ENCODE data around the gene STIM2. TPM values are rescaled to one million over a fixed set of nuclear protein-coding genes. Genes with fewer than 3 reads are reported as not detected.

Gene STIM2
- total and polyA plus RNA-seq, 2 of the 4 experiments (the other 2 are of a cell fraction), result 16.1 to 27.6 TPM

- DNase-seq (no peak), ATAC-seq (ENCODE audit: low read depth) (no peak)
- H2AK5ac ChIP-seq (ENCODE audit: low read depth, low read length), result no peak overlapping the region
- dilution Hi-C loops (cut with HindIII; ENCODE audit: low sequenced_read_pairs, unreplicated experiment), result no loop called here
- H4K8ac ChIP-seq (ENCODE audit: low read depth in 2 of 2, low read length in 2 of 2), result no peak overlapping the region
- H3K14ac ChIP-seq (replicated peaks; ENCODE audit: low read depth, low read length), result no peak overlapping the region
- ChIA-PET CTCF (no interaction called here), POLR2A (ENCODE audit: unreplicated experiment) (no interaction called here)
- H3K4me3 ChIP-seq (ENCODE audit: insufficient read depth, low read depth, low read length), result no peak overlapping the region
- no peaks in the 10 kb centered on the region for H3K27me3 ChIP-seq (ENCODE audit: control insufficient read depth, insufficient read depth, low read length)
- no peak for TF ChIP-seq FOS (IDR thresholded peaks at IDR 0.05; ENCODE audit: low read depth, low read length)
- no peak for TF ChIP-seq MAZ (IDR thresholded peaks at IDR 0.05; ENCODE audit: borderline replicate concordance, low read depth, low read length)
- no peak for TF ChIP-seq CEBPB (IDR thresholded peaks at IDR 0.05; ENCODE audit: low read depth, low read length)
- TF ChIP-seq USF2 (IDR thresholded peaks at IDR 0.05; ENCODE audit: low read depth, low read length), result no peak
- TF ChIP-seq POLR2A (IDR thresholded peaks at IDR 0.05; ENCODE audit: low read depth, low read length), result no peak
- TF ChIP-seq SMC3 (IDR thresholded peaks at IDR 0.05; ENCODE audit: low read depth, low read length), result no peak
- no peak for TF ChIP-seq ELK1 (IDR thresholded peaks at IDR 0.05; ENCODE audit: borderline replicate concordance, low read depth, low read length)
- TF ChIP-seq RAD21 (IDR thresholded peaks at IDR 0.05; ENCODE audit: low read length), result no peak
- H2AFZ ChIP-seq (replicated peaks; ENCODE audit: low read length, poor library complexity), result no peak overlapping the region
- H4K91ac ChIP-seq (ENCODE audit: insufficient read depth, low read depth, low read length), result no peak overlapping the region
- H3K18ac ChIP-seq (ENCODE audit: low read depth, low read length), result no peak overlapping the region
- BruUV-seq (replicated peaks), result no TSS peak
- in situ Hi-C loops (cut with MboI; ENCODE audit: low sequenced_read_pairs), result no loop called here
- no peak overlapping the region for H2BK20ac ChIP-seq (ENCODE audit: low read depth, low read length)
- intact Hi-C loops (cut with micrococcal nuclease), result no loop called here
- no peak overlapping the region for H3K4ac ChIP-seq (ENCODE audit: low read depth, low read length)
- no peak overlapping the region for H2BK15ac ChIP-seq (ENCODE audit: low read depth, low read length)
- H3K4me1 ChIP-seq (ENCODE audit: control insufficient read depth, insufficient read depth, low read length), result peaks cover 4% of the 10 kb centered on the region; the same call in 1 of the 2 replicates
- H3K9me3 ChIP-seq (ENCODE audit: control insufficient read depth, insufficient read depth, low read length), result no peaks in the 10 kb centered on the region
- H3K56ac ChIP-seq (ENCODE audit: extremely low read depth, insufficient read depth, low read length), result no peak overlapping the region
- WGBS, 2 experiments (ENCODE audit: extremely low coverage in 2 of 2, insufficient read length in 1 of 2), result no CpG with 5 or more reads among the region's 1 CpG
- no peak overlapping the region for H3K9ac ChIP-seq (ENCODE audit: low read depth, low read length)
- H2AK9ac ChIP-seq (replicated peaks; ENCODE audit: low read depth, low read length, poor library complexity), result no peak overlapping the region
- H3K79me1 ChIP-seq (ENCODE audit: low read depth in 1 of 2, low read length in 2 of 2), result no peaks in the 10 kb centered on the region; a peak in 1 of 4 replicates
- no peak overlapping the region for H4K5ac ChIP-seq (ENCODE audit: low read depth, low read length)
- no peak overlapping the region for H3K4me2 ChIP-seq (ENCODE audit: low read depth, low read length)
- H3K9me1 ChIP-seq (ENCODE audit: insufficient read depth, low read length), result peaks cover 3% of the 10 kb centered on the region; the same call in 1 of the 2 replicates
- H2BK5ac ChIP-seq (ENCODE audit: low read depth, low read length, poor library complexity, severe bottlenecking), result no peak overlapping the region
- no peak overlapping the region for H2BK120ac ChIP-seq (ENCODE audit: low read depth, low read length)
- no peaks in the 10 kb centered on the region; the same call in 1 of the 2 replicates for H4K20me1 ChIP-seq (ENCODE audit: insufficient read depth, low read length)
- H3K36me3 ChIP-seq (ENCODE audit: control insufficient read depth, insufficient read depth, low read length), result no peaks in the 10 kb centered on the region
- no peak overlapping the region for H3K27ac ChIP-seq (ENCODE audit: insufficient read depth, low read length)
- H3K23ac ChIP-seq (ENCODE audit: low read depth, low read length), result no peak overlapping the region
Observed at GRCh38 chr4:26964994-26965393, 104.4 kb downstream of the STIM2 start.
